ENCODE data around the gene GRAMD1C. TPM values are rescaled to one million over a fixed set of nuclear protein-coding genes. Genes with fewer than 3 reads are reported as not detected.

Gene GRAMD1C
- total RNA-seq, 1 donor = 2.2 TPM

DNA sequence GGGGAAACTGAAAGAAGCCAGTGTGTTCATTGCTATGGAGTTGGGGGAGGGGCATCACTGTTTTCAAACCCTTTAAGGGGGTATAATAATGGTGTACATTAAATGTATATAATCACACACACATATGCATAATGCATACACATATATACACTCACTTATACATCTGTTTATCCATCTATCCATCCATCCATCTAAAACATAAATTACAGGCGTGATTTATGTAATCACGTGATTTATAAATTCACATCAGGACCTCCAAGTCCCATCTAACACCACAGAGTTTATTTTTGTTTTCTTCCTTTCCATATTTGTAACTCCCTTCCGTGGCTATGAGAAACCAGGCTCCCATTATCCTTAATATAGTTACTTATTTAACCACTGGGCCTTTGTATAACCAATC, 39.8 kb downstream of the GRAMD1C start:
- no peak overlapping the region for H3K27ac ChIP-seq (ENCODE audit: low read depth, low read length)
- no peak overlapping the region for H3K4me2 ChIP-seq (ENCODE audit: insufficient read depth, low read length)
- H3K9me3 ChIP-seq (ENCODE audit: low read depth, low read length) = no peaks in the 10 kb centered on the region
- H3K36me3 ChIP-seq (ENCODE audit: insufficient read depth, low read length) = no peaks in the 10 kb centered on the region
- TF ChIP-seq, protein P1, sequence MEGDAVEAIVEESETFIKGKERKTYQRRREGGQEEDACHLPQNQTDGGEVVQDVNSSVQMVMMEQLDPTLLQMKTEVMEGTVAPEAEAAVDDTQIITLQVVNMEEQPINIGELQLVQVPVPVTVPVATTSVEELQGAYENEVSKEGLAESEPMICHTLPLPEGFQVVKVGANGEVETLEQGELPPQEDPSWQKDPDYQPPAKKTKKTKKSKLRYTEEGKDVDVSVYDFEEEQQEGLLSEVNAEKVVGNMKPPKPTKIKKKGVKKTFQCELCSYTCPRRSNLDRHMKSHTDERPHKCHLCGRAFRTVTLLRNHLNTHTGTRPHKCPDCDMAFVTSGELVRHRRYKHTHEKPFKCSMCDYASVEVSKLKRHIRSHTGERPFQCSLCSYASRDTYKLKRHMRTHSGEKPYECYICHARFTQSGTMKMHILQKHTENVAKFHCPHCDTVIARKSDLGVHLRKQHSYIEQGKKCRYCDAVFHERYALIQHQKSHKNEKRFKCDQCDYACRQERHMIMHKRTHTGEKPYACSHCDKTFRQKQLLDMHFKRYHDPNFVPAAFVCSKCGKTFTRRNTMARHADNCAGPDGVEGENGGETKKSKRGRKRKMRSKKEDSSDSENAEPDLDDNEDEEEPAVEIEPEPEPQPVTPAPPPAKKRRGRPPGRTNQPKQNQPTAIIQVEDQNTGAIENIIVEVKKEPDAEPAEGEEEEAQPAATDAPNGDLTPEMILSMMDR (IDR thresholded peaks at IDR 0.05; ENCODE audit: extremely low read depth, low read depth, low read length) = no peak
- H3K4me1 ChIP-seq (ENCODE audit: insufficient read depth, low read length) = no peaks in the 10 kb centered on the region
- DNase-seq (ENCODE audit: insufficient read length, low spot score, missing footprints) = no peak
- no peaks in the 10 kb centered on the region for H4K20me1 ChIP-seq (ENCODE audit: insufficient read depth, low read length)
- no peak overlapping the region for H2AFZ ChIP-seq (ENCODE audit: low read length)
- no peaks in the 10 kb centered on the region for H3K27me3 ChIP-seq (ENCODE audit: insufficient read depth, low read length)
- no peaks in the 10 kb centered on the region for H3K79me2 ChIP-seq (ENCODE audit: insufficient read depth, low read length)
- H3K4me3 ChIP-seq (ENCODE audit: insufficient read depth, low read length) = no peak overlapping the region

DNA sequence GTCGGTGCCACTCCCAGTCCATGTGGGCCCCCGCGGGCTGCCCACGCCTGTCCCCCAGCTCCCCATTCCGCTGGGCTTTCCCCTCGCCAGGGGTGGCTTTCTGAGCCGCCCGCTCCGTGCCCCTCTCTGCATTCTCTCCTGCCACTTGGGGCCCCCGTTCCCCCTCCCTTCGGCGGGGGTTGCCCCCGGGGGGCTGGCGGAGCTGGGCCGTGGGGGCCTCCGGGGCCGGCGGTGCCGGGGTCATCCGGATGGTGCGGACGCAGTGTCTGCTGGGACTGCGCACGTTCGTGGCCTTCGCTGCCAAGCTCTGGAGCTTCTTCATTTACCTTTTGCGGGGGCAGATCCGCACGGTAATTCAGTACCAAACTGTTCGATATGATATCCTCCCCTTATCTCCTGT, 46.5 kb downstream of the GRAMD1C start:
- TF ChIP-seq, protein P1 (IDR thresholded peaks at IDR 0.05; ENCODE audit: extremely low read depth, low read depth, low read length) = no peak
- no peaks in the 10 kb centered on the region for H3K4me1 ChIP-seq (ENCODE audit: insufficient read depth, low read length)
- H3K9me3 ChIP-seq (ENCODE audit: low read depth, low read length) = no peaks in the 10 kb centered on the region

DNA sequence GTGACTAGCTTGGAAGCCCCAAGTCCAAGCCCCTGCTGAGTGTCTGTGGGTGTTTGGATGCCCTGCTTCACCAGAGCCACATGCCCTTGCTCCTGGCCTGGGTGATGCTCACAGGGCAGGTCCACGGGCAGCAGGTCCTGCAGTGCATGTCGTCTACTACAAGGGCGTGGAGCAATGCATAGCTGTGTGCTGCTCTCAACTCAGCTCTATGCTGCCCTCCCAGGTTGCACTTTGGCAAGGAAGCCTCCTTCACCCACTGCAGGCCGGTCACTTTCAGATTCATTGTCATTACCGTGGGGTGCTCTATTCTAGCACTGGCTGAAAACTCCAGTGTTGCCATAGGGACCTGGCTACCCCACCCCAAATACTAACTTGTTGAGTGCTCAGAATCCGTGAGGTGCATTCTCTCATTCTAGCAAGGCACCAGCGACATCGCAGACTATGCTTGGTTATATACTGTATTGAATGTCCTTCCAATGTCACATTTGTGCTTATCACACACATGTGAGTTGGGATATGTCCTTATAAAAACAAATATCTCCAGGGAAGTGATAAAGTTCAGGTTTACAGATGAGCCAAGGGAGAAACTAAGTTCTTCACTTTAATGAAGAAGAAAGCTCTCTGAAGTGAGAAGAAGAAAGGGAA, 51.8 kb downstream of the GRAMD1C start:
- Histone ChIP-seq H3K79me2 (ENCODE audit: insufficient read depth, low read length) (no peaks in the 10 kb centered on the region), H3K4me3 (ENCODE audit: insufficient read depth, low read length) (no peak overlapping the region), H3K27ac (ENCODE audit: low read depth, low read length) (no peak overlapping the region), H2AFZ (ENCODE audit: low read length) (no peak overlapping the region), H3K36me3 (ENCODE audit: insufficient read depth, low read length) (no peaks in the 10 kb centered on the region), H3K9me3 (ENCODE audit: low read depth, low read length) (no peaks in the 10 kb centered on the region), H3K4me2 (ENCODE audit: insufficient read depth, low read length) (no peak overlapping the region), H4K20me1 (ENCODE audit: insufficient read depth, low read length) (no peaks in the 10 kb centered on the region), H3K27me3 (ENCODE audit: insufficient read depth, low read length) (no peaks in the 10 kb centered on the region), H3K4me1 (ENCODE audit: insufficient read depth, low read length) (no peaks in the 10 kb centered on the region)
- peak; percentile 6 for DNase-seq (ENCODE audit: insufficient read length, low spot score, missing footprints)
- TF ChIP-seq, protein P1 (IDR thresholded peaks at IDR 0.05; ENCODE audit: extremely low read depth, low read depth, low read length) = no peak

More for the DNA sequence above, 46.5 kb downstream of the GRAMD1C start:
- Histone ChIP-seq H3K27ac (ENCODE audit: low read depth, low read length) (no peak overlapping the region), H3K4me2 (ENCODE audit: insufficient read depth, low read length) (no peak overlapping the region), H2AFZ (ENCODE audit: low read length) (no peak overlapping the region), H3K36me3 (ENCODE audit: insufficient read depth, low read length) (no peaks in the 10 kb centered on the region), H3K4me3 (ENCODE audit: insufficient read depth, low read length) (no peak overlapping the region), H4K20me1 (ENCODE audit: insufficient read depth, low read length) (no peaks in the 10 kb centered on the region), H3K79me2 (ENCODE audit: insufficient read depth, low read length) (no peaks in the 10 kb centered on the region), H3K27me3 (ENCODE audit: insufficient read depth, low read length) (no peaks in the 10 kb centered on the region)
- DNase-seq (ENCODE audit: insufficient read length, low spot score, missing footprints) = no peak

DNA sequence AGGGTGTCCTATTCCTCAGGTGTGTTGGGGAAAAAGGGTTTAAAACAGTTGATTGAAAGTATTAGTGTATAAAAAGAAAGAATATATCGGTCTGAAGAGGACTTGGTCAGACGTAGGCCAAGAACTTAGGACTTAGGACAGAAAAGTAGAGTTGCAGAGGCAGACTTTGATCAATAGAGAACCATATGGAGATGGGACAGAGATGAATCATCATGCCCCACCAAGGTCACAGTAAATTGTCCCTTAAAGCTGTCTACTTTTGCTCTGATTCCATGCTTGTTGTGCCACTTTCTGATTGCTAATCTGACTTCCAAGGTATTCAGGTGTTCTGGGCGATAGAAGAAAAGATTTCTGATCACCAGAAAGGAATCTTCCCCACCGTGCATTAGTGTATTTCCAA, 56.3 kb downstream of the GRAMD1C start:
- no peaks in the 10 kb centered on the region for H4K20me1 ChIP-seq (ENCODE audit: insufficient read depth, low read length)
- H2AFZ ChIP-seq (ENCODE audit: low read length) = no peak overlapping the region
- H3K9me3 ChIP-seq (ENCODE audit: low read depth, low read length) = no peaks in the 10 kb centered on the region
- no peak overlapping the region for H3K4me3 ChIP-seq (ENCODE audit: insufficient read depth, low read length)
- TF ChIP-seq, protein P1 (IDR thresholded peaks at IDR 0.05; ENCODE audit: extremely low read depth, low read depth, low read length) = no peak
- no peaks in the 10 kb centered on the region for H3K36me3 ChIP-seq (ENCODE audit: insufficient read depth, low read length)
- H3K27me3 ChIP-seq (ENCODE audit: insufficient read depth, low read length) = no peaks in the 10 kb centered on the region
- DNase-seq (ENCODE audit: insufficient read length, low spot score, missing footprints) = no peak
- no peak overlapping the region for H3K4me2 ChIP-seq (ENCODE audit: insufficient read depth, low read length)
- peaks cover 3% of the 10 kb centered on the region for H3K4me1 ChIP-seq (ENCODE audit: insufficient read depth, low read length)
- H3K27ac ChIP-seq (ENCODE audit: low read depth, low read length) = no peak overlapping the region
- H3K79me2 ChIP-seq (ENCODE audit: insufficient read depth, low read length) = no peaks in the 10 kb centered on the region
